Upper lobe of left lung (tissue), 4 donors: ENCODE measurements around the gene PLA2G4D.

Experiments used
- POLR2A ChIP-seq, 4 donors: fragments of 450-650 bp; IDR thresholded peaks; one replicate each; pipeline ENCODE4 v1.5.1; 2016 to 2017; ENCODE audit warnings: antibody characterized with exemption in 4 of 4, mild to moderate bottlenecking in 2 of 4
- POLR2AphosphoS5 ChIP-seq, 2 donors: sonication (generic); formaldehyde crosslinking; IDR thresholded peaks; one replicate each; pipeline ENCODE4 v1.5.1; 2017; ENCODE audit warnings: antibody characterized with exemption in 2 of 2
- TF ChIP-seq, protein P1 (sequence below), 6 experiments: fragments of 450-650 bp in 4 of 6; fragments of 200-600 bp in 2 of 6; sonication (generic) in 2 of 6; IDR thresholded peaks; one replicate each; pipeline ENCODE4 v1.5.1; 2016 to 2019; ENCODE audit warnings: antibody characterized with exemption in 6 of 6

DNA sequence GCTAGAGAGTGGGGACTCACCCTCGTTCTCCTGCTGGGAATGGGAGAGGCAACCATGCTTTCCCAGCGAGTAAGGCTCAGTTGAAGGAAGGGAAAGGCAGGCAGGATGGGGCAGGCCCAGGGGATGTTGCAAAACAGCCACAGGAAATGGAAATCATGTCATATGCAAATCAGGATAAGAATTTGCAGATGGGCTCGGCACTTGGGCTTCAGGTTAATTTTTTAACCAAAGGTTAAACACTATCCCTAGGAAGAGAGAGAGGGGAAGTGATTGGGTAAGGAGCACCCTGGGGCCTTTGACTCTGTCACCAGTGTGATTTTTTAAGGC lies 59.0 kb downstream of the PLA2G4D start:
- peak in 1 of 4 donors; percentile 28 for TF ChIP-seq POLR2A (IDR thresholded peaks at IDR 0.05)
- TF ChIP-seq, protein P1, sequence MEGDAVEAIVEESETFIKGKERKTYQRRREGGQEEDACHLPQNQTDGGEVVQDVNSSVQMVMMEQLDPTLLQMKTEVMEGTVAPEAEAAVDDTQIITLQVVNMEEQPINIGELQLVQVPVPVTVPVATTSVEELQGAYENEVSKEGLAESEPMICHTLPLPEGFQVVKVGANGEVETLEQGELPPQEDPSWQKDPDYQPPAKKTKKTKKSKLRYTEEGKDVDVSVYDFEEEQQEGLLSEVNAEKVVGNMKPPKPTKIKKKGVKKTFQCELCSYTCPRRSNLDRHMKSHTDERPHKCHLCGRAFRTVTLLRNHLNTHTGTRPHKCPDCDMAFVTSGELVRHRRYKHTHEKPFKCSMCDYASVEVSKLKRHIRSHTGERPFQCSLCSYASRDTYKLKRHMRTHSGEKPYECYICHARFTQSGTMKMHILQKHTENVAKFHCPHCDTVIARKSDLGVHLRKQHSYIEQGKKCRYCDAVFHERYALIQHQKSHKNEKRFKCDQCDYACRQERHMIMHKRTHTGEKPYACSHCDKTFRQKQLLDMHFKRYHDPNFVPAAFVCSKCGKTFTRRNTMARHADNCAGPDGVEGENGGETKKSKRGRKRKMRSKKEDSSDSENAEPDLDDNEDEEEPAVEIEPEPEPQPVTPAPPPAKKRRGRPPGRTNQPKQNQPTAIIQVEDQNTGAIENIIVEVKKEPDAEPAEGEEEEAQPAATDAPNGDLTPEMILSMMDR (IDR thresholded peaks at IDR 0.05) = no peak
- TF ChIP-seq POLR2AphosphoS5 (IDR thresholded peaks at IDR 0.05) = peak in 1 of 2 donors; percentile 20
